ENCODE measurements around the gene HCFC2.

- TF ChIP-seq POLR2A (IDR thresholded peaks at IDR 0.05) = no peak
- TF ChIP-seq, protein P1, sequence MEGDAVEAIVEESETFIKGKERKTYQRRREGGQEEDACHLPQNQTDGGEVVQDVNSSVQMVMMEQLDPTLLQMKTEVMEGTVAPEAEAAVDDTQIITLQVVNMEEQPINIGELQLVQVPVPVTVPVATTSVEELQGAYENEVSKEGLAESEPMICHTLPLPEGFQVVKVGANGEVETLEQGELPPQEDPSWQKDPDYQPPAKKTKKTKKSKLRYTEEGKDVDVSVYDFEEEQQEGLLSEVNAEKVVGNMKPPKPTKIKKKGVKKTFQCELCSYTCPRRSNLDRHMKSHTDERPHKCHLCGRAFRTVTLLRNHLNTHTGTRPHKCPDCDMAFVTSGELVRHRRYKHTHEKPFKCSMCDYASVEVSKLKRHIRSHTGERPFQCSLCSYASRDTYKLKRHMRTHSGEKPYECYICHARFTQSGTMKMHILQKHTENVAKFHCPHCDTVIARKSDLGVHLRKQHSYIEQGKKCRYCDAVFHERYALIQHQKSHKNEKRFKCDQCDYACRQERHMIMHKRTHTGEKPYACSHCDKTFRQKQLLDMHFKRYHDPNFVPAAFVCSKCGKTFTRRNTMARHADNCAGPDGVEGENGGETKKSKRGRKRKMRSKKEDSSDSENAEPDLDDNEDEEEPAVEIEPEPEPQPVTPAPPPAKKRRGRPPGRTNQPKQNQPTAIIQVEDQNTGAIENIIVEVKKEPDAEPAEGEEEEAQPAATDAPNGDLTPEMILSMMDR (IDR thresholded peaks at IDR 0.05) = no peak
- TF ChIP-seq EP300 (IDR thresholded peaks at IDR 0.05) = no peak
Observed at GRCh38 chr12:104059963-104060362, 4.4 kb upstream of the HCFC2 start.
